Measurements from ENCODE around the gene CEP290. TPM values are rescaled to one million over a fixed set of nuclear protein-coding genes. Genes with fewer than 3 reads are reported as not detected.
"Not testable (repeated sequence)": the region's sequence is repeated elsewhere in the genome, so short reads cannot be mapped to it uniquely, and the experiment has no call there.

The CEP290 gene
- total RNA-seq, 1 experiment from 2014 or later, result 27.3 TPM

DNA sequence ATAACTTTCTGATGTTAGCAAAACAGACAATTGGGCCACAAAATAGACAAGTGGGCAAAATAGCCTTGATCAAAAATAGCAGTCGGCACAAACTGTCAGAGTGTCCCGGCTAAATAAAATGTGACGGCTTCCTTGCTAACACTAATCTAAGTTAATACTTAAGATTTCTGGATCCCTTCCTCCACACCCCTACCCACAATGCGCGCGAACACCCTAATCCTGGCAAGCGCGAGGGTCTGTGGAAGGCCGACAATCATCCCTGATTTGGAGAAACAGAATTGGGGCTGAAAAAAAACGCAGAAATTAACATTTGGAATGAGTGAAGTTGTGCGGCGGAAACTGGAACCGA lies 489 bp downstream of the CEP290 start:
- peaks cover 6% of the 10 kb centered on the region for H3K36me3 ChIP-seq (ENCODE audit: insufficient read depth, low read length, poor library complexity, severe bottlenecking)
- H3K27me3 ChIP-seq (replicated peaks; ENCODE audit: insufficient read depth, low read depth, low read length, poor library complexity), result no peaks in the 10 kb centered on the region
- H3K4me1 ChIP-seq (ENCODE audit: insufficient read depth, low read length, poor library complexity, severe bottlenecking), result peaks cover 22% of the 10 kb centered on the region
- no peaks in the 10 kb centered on the region for H3K9me3 ChIP-seq (ENCODE audit: low read depth, low read length, poor library complexity, severe bottlenecking)
- no peak for DNase-seq (ENCODE audit: low spot score)
- CTCF ChIA-PET, result no interaction called here
- intact Hi-C loops (cut with micrococcal nuclease; ENCODE audit: unreplicated experiment), result loop anchor here (5.0 kb wide), 1 partner anchor 1386 kb away; the partner anchor contains the start of gene POC1B
- peak overlapping the region; percentile 79 for H3K4me3 ChIP-seq (ENCODE audit: low read depth, low read length, poor library complexity, severe bottlenecking)
- TF ChIP-seq, protein P1, sequence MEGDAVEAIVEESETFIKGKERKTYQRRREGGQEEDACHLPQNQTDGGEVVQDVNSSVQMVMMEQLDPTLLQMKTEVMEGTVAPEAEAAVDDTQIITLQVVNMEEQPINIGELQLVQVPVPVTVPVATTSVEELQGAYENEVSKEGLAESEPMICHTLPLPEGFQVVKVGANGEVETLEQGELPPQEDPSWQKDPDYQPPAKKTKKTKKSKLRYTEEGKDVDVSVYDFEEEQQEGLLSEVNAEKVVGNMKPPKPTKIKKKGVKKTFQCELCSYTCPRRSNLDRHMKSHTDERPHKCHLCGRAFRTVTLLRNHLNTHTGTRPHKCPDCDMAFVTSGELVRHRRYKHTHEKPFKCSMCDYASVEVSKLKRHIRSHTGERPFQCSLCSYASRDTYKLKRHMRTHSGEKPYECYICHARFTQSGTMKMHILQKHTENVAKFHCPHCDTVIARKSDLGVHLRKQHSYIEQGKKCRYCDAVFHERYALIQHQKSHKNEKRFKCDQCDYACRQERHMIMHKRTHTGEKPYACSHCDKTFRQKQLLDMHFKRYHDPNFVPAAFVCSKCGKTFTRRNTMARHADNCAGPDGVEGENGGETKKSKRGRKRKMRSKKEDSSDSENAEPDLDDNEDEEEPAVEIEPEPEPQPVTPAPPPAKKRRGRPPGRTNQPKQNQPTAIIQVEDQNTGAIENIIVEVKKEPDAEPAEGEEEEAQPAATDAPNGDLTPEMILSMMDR (conservative IDR thresholded peaks at IDR 0.05; ENCODE audit: low read depth, low read length), result no peak
- TF ChIP-seq EZH2 (IDR thresholded peaks at IDR 0.05; ENCODE audit: borderline replicate concordance, low read depth, low read length, poor library complexity, severe bottlenecking), result no peak
- TSS peak; percentile 72 for BruUV-seq (replicated peaks)
- H3K27ac ChIP-seq (ENCODE audit: low read depth, low read length, poor library complexity, severe bottlenecking), result peak overlapping the region; percentile 71
- POLR2A ChIA-PET (ENCODE audit: low non-redundant PET), result no interaction called here

DNA sequence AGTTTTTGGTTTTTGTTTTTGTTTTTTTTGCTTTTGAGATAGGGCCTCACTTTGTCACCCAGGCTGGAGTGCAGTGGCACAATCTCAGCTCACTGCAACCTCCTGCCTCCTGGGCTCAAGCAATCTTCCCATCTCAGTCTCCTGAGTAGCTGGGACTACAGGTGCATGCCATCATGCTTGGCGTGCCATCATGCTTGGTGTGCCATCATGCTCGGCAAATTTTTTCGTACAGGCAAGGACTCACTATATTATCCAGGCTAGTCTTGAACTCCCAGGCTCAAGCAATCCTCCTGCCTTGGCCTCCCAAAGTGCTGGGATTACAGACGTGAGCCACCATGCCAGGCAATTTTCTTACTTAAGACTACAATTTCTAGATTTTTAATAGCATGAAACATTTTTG lies 2.2 kb downstream of the CEP290 start:
- CTCF ChIA-PET; BruUV-seq (replicated peaks); H3K27me3 ChIP-seq (replicated peaks; ENCODE audit: insufficient read depth, low read depth, low read length, poor library complexity); POLR2A ChIA-PET (ENCODE audit: low non-redundant PET); H3K9me3 ChIP-seq (ENCODE audit: low read depth, low read length, poor library complexity, severe bottlenecking); H3K36me3 ChIP-seq (ENCODE audit: insufficient read depth, low read length, poor library complexity, severe bottlenecking); H3K27ac ChIP-seq (ENCODE audit: low read depth, low read length, poor library complexity, severe bottlenecking); H3K4me1 ChIP-seq (ENCODE audit: insufficient read depth, low read length, poor library complexity, severe bottlenecking); H3K4me3 ChIP-seq (ENCODE audit: low read depth, low read length, poor library complexity, severe bottlenecking); DNase-seq (ENCODE audit: low spot score): not testable (repeated sequence)
- intact Hi-C loops (cut with micrococcal nuclease; ENCODE audit: unreplicated experiment), result loop anchor here (5.0 kb wide), 1 partner anchor 1388 kb away; the partner anchor contains the start of gene POC1B

DNA sequence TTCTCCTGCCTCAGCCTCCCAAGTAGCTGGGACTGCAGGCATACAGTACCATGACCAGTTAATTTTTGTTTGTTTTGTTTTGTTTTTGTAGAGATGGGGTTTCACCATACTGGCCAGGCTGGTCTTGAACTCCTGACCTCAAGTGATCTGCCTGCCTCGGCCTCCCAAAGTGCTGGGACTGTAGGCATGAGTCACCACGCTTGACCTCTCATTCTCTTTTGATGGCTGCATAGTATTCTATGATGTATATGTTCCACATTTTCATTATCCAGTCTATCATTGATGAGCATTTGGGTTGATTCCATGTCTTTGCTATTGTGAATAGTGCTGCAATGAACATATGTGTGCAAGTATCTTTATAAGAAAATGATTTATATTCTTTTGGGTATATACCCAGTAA lies 8.7 kb downstream of the CEP290 start:
- H3K9me3 ChIP-seq (ENCODE audit: low read depth, low read length, poor library complexity, severe bottlenecking); H3K27me3 ChIP-seq (replicated peaks; ENCODE audit: insufficient read depth, low read depth, low read length, poor library complexity); DNase-seq (ENCODE audit: low spot score); CTCF ChIA-PET; POLR2A ChIA-PET (ENCODE audit: low non-redundant PET); H3K4me3 ChIP-seq (ENCODE audit: low read depth, low read length, poor library complexity, severe bottlenecking); intact Hi-C loops (cut with micrococcal nuclease; ENCODE audit: unreplicated experiment); H3K27ac ChIP-seq (ENCODE audit: low read depth, low read length, poor library complexity, severe bottlenecking); H3K4me1 ChIP-seq (ENCODE audit: insufficient read depth, low read length, poor library complexity, severe bottlenecking); BruUV-seq (replicated peaks): not testable (repeated sequence)
- peaks cover 25% of the 10 kb centered on the region for H3K36me3 ChIP-seq (ENCODE audit: insufficient read depth, low read length, poor library complexity, severe bottlenecking)

DNA sequence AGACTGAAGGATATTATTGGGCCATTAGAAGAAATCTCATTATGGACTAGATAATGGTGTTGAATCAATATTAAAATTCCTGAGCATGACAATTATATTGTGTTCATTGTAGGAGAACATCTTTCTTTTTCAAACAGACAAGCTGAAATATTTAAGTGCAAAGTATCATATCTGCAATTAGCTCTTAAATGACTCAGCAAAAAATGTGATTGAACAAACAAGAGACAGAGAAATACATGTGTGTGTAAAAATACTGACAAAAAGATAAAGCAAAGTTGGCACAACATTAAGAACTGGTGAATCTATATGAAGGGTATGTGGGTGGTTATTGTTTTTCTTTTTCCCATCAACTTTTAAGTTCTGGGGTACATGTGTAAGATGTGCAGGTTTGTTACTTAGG lies 9.5 kb downstream of the CEP290 start:
- Histone ChIP-seq H3K9me3 (ENCODE audit: low read depth, low read length, poor library complexity, severe bottlenecking) (no peaks in the 10 kb centered on the region), H3K4me1 (ENCODE audit: insufficient read depth, low read length, poor library complexity, severe bottlenecking) (no peaks in the 10 kb centered on the region), H3K36me3 (ENCODE audit: insufficient read depth, low read length, poor library complexity, severe bottlenecking) (peaks cover 31% of the 10 kb centered on the region), H3K4me3 (ENCODE audit: low read depth, low read length, poor library complexity, severe bottlenecking) (no peak overlapping the region), H3K27ac (ENCODE audit: low read depth, low read length, poor library complexity, severe bottlenecking) (no peak overlapping the region), H3K27me3 (replicated peaks; ENCODE audit: insufficient read depth, low read depth, low read length, poor library complexity) (no peaks in the 10 kb centered on the region)
- no peak for DNase-seq (ENCODE audit: low spot score)
- ChIA-PET CTCF (no interaction called here), POLR2A (ENCODE audit: low non-redundant PET) (no interaction called here)
- intact Hi-C loops (cut with micrococcal nuclease; ENCODE audit: unreplicated experiment), result no loop called here
- no peak for TF ChIP-seq EZH2 (IDR thresholded peaks at IDR 0.05; ENCODE audit: borderline replicate concordance, low read depth, low read length, poor library complexity, severe bottlenecking)
- TF ChIP-seq, protein P1 (conservative IDR thresholded peaks at IDR 0.05; ENCODE audit: low read depth, low read length), result no peak
- BruUV-seq (replicated peaks), result no TSS peak

All from A673 (cell line).